Limb (tissue), 2 donors: ENCODE data around the gene PPM1F.

Experiments used
- DNase-seq, 2 donors: peaks; one replicate each; pipeline ENCODE4 v3.0.0-alpha.2; 2016; ENCODE audit errors: extremely low spot score in 2 of 2

PPM1F gene

DNA sequence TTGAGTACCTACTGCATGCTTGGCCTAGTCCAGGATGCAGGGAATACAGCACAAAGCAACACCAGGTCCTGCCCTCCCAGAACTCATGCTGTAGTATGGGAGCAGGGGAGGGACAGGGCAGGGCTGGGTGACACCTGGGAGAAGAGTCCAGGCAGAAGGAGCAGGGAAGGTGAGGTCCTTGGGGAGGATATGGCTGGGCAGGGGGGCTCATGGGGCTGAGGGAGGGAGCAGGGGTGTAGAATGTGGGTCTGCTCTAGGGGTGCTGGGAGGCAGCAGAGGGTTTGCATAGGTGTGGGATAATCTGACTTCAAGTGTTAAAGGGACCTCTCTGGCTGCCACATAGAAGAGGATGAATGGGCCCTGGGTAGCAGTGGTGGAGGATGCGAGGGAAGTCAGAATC, 25.2 kb upstream of the PPM1F start:
- DNase-seq, result no peak

DNA sequence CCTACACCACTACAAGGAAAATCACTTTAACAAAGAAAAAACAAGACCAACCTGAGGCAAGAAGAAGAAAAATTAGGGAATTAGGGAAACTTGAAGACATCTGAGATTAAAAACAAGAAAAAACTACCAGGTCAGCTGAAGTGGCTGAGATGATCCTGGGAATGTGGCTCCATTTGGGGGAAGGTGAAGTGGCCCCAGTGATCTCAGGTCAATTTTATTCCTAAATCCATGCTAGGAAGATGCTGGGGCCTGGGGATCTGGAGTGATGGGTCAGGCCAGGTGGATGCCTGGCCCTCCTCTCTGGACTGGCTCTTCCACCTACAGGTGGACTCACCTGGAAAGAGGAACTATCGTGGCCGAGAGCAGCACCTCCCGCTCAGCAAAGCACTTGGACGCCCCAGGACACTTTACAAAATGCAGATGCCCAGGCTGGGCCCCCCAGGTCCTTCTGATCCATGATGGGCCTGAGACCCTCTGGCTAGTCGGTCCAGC, 23.3 kb upstream of the PPM1F start:
- no peak for DNase-seq

GRCh38 chr22:21975273-21975672, 22.6 kb upstream of the PPM1F start:
- DNase-seq, result no peak

DNA sequence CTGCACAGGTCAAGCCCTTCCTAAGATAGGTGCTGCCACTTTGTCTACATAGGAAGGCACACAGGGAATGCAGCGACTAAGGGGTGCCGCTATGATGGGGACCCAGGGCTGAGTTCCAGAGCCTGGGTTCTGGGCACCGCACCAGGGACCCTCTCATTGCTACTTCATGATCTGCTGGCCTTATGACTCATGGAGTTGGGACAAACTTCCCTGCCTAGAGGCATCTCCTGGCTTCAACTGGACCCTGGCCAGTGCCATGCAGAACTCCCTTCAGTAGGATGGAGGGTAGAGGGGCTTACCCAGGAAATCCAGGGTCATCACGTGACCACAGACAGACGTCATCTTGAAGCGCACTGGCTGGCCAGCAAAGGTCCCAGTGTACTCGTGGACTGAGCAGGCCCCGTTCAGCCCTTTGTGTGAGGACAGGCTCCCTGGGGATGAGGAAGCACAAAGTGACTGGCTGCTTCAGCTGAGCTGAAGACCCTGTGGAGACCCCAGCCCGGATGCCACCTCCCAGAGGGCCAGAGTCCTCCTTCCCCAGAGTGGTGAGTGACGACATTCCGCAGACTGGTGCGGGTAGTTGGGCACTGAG, 21.5 kb upstream of the PPM1F start:
- no peak for DNase-seq

DNA sequence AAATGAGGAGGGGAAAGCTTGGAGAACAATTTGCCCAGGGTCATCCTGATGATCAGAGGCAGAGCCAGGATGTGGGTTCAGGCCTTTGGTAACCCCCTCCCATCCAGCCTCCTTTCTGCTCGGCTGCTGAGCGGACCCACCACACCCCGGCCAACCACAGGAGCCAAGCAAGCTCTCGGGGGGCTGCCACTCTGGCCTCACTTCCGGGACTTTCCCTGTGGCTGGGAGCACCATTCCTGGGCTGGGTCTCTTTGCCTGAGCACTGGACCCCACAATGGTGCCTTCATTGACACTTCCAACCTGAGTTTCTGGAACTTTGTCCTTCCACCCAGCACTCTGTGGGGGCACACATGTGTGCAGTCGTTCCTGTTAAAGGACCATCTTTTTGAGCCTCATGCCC, 20.2 kb upstream of the PPM1F start:
- DNase-seq, result no peak

- peak in 1 of 2 donors; percentile 65 for DNase-seq
These were observed 19.7 kb upstream of the PPM1F start for GRCh38 chr22:21972293-21972779.

DNA sequence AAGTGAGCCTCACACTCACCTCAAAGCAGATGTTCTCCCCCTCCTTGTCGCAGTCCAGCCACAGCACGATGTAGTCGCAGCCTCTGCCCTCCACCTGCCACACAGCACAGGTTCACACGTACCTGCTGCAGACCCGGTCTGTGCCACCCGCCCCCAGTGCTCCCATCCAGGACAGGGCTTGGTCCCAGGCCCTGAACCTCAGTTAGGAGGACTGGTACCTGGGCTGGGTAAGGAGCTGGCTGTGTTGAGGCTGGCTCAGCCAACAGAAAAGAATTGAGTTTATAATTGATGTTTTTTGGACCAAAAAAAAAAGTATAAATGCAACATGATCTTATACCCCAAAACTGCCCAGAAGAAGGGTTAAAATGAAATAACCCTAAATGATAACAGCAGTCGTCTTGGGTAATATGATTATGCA, 19.2 kb upstream of the PPM1F start:
- no peak for DNase-seq

DNA sequence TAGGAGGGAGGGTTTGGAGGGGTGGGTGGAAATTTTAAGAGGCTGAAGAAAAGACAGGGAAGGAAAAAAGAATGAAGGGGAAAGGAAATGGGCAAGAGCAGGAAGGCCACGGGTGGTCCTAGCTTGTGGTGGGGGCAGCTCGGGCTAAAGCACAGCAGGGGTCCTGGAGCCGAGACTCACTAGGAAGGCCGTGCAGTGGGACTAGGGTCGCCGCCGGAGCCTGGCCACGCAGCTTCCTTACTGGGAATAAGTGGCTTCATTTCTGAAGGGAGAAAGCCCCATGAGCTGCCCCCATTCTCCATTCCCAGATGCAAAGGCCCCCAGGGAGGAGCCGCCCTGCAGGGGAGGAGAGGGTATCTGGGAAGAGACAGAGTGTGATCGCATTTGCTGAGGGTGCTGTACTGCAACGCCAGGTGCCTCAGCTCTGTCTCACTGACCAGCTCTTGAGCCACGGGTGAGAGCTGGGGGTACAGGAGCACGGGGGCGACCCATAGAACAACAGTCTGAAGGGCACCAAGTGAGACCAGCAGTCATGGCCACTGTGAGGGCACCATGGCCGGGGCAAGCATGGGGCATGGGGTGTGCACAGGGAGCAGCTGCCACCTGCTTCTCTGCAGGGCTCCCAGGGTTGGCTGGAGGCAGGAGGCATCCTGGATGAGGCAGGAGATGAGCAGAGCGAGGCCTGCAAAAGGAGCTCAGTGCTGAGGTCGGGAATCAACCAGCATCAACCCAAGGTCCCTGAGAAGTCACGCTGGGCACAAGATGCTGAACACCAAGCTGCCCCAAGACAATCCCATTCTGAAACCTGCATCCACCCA, 18.4 kb upstream of the PPM1F start:
- DNase-seq, result no peak

- DNase-seq, result no peak
These were observed 17.6 kb upstream of the PPM1F start for GRCh38 chr22:21970037-21970799.

GRCh38 chr22:21968452-21969129, 15.9 kb upstream of the PPM1F start:
- DNase-seq, result no peak

DNA sequence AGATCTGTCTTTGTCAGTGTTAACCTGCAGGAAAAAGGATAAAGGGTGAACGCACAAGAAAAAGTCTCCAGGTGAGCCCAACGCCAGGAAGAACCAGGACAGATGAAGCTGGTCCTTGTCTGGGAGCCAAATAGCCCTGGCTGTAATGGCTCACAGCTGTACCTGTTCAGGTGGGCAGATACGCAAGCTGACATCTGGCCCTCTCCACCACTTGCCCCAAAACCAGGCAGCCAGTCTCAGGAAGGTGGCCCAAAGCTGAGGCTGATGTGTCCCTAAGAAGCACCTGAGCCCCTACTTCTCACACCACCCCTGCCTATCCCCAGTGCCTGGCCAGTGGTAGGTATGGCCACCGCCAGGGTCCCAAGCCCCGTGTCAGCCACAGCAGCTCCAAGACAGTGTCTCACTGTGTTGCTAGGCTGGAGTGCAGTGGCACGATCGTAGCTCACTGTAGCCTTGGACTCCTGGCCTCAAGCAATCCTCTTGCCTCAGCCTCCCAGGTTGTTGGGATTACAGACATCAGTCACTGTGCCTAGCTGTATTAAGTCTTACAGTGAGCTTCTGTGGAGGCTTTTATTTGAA, 15.1 kb upstream of the PPM1F start:
- DNase-seq, result no peak

GRCh38 chr22:21966643-21967516, 14.2 kb upstream of the PPM1F start:
- DNase-seq, result no peak

- DNase-seq, result no peak
These were observed 13.2 kb upstream of the PPM1F start for GRCh38 chr22:21965762-21966288.

- DNase-seq, result no peak
These were observed 12.4 kb upstream of the PPM1F start for GRCh38 chr22:21964918-21965484.

DNA sequence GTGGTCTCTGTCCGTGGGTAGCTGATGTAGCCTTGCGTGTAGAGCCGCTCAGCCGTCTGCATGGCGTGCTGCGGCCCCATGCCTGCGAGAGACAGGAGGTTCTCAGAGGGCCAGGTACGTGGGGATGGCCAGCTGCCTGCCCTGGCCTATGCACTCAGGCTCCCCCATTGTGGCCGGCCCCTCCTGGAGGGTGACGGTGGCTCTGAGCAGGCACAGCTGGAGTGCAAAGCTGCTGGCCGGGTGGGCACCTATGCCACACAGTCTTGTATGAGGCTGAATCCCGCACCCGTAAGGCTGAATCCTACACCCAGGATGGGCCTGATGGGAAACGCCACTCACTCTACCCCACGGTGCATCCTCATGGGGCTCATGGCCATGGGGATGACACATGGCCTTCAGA, 11.6 kb upstream of the PPM1F start:
- DNase-seq, result no peak

GRCh38 chr22:21963790-21964211, 11.2 kb upstream of the PPM1F start:
- DNase-seq, result no peak

DNA sequence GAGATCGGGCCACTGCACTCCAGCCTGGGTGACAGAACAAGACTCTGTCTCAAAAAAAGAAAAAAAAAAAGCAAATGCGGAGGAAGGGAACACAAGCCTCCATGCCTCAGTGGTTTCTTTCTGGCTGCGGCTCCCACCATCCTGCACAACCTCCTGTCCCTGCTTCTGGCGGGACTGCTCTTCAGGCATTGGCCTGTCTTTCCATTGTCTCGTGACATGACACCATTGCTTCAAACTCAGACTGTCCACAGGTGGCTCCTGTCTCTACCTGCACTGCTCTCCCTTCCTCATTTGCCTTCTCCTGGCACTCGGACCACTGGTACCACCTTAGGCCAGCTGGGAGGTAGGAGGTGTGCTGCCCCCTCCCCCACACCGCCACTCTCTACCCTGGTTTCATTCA, 10.6 kb upstream of the PPM1F start:
- DNase-seq, result no peak

DNA sequence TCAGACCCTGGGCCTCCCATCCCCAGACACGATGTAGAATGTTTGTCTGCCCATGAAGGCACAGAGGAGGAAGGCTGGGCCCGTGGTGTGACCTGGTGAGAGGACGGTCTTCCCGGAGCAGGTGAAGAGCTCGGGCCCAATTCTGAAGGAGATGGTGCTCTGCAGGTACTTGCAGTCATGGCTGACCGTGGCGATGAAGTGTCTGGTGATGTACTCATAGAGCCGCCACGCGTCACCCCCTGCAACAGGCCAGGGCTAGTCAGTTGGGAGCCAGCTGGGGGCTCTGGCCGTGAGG, 10.0 kb upstream of the PPM1F start:
- DNase-seq, result no peak

- no peak for DNase-seq
These were observed 9.4 kb upstream of the PPM1F start for GRCh38 chr22:21961886-21962654.
